Activated T-cell treated with anti-CD3 and anti-CD28 coated beads for 1 hour (primary cell): ENCODE results near the gene HES4.
"Not testable (repeated sequence)": the region's sequence is repeated elsewhere in the genome, so short reads cannot be mapped to it uniquely, and the experiment has no call there.

Source experiments
- DNase-seq: peaks from one replicate; pipeline ENCODE4 v3.0.0-alpha.2; 2020; ENCODE audit warnings: low read depth

The HES4 gene

DNA sequence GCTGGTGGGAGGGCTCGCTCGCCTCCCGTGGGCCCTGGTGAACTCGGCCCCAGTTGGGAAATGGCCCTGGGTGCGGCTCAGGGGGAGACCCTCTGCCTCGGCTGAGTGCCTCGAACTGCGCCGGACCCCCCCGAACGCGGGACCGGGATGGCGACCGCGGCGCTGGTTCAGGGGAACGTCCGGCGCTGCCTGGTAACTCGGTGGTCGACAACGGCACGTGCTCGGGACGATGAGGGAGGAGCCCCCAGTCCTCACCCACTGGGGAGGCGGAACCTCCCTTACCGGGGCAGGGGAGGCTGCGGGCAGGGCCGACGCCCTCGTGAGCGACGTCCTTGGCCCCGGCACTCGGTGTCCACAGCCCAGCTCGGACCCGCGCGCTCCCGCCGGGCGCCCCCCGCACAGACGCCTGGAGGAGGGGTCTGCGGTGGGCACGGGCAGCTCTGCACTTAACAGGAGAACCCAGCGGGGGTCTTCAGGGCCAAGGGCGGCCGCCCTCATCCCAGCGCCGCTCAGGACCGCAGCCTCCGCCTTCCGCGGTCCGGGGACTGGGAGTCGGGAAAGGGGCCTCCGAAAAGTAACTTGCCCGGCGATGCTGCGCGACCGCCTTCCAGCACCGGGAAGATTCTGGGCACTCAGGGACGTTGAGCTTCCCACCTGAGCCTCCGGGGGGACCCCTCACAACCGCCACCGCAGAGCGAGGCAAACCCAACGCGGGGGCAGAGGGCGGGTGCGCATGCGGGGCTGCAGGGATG, 1.7 kb downstream of the HES4 start:
- no peak for DNase-seq

DNA sequence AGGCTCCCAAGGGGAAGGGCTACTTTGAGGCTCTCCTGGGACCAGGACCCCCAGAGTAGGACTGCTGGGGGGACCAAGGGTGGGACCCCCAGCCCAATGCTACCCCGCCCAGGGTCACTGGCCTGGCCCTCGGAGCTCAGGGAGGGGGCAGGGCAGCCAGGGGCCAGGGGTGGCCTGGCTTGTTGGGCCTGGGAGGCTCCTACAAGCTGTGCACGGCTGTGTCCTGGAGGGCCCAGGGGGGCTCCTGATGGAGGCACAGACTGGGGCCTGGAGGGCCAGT, 2.2 kb downstream of the HES4 start:
- no peak for DNase-seq

DNA sequence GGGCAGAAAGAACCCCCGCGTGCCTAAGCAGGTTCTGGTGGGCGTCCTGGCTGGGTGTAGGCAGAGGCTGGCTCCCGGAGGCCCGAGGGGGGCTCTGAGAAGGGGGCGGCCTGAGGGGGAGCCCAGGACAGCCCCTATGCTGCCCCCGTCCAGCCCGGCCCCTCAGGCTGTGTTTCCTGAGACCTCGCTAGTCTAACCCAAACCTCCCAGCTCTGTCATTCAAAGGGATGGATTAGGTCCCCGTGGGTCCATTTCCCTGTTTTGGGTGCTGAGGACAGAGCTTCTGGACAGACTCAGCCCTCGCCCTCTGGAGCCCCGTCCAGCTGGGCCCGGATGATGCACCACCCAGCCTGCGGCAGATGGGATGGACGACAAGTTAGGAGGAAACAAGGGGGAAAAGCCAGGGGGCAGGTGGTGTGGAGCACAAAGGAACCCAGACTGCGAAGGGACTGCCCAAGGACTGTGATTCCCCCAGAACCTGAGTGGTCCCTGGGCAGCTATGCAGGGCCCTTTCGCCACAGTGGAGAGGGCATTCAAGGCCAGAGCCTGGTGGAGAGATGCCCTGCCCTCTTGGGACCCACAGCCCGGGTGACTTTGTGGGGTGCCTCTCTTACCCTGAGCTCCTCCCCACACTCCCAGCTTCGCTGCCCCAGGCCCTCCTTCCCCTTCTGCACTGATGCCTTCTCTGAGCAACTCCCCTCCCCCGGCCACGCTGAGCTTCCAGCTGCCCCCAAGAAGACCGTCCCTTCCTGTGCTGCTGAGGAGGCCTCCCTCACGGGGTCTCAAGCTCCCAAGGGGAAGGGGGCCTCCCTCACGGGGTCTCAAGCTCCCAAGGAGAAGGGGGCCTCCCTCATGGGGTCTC, 2.8 kb downstream of the HES4 start:
- DNase-seq = no peak

DNA sequence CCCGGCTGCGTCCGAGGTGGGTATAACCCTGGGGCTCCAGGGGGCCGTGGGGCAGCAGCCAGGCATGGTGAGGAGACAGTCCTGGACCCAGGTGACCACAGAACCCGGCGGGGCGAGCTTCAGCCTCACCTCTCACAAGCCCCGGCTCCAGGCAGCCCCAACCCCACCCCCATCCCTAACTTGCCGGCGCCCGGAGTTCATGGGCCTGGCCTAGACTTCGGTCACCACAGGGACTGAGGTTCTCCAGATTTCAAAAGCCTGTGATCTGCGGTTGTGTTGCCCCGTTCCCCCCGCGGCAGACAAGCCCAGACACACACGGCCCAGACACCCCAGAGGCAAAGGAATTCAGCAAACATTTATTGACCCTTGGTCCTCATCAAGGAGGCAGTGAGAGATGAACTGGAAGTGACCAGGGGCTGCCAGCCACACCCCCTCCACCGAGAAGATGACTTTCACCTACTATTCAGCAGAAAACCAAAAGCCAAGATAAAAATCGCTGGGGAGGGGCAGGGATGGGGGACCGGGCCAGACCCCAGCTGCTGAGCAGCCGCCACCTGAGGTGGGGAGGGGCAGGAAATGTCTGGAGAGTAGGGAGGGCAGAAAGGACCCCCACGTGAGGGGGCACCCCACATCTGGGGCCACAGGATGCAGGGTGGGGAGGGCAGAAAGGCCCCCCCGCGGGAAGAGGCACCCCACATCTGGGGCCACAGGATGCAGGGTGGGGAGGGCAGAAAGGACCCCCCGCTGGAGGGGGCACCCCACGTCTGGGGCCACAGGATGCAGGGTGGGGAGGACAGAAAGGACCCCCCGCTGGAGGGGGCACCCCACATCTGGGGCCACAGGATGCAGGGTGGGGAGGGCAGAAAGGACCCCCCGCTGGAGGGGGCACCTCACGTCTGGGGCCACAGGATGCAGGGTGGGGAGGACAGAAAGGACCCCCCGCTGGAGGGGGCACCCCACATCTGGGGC, 3.9 kb downstream of the HES4 start:
- DNase-seq = no peak

DNA sequence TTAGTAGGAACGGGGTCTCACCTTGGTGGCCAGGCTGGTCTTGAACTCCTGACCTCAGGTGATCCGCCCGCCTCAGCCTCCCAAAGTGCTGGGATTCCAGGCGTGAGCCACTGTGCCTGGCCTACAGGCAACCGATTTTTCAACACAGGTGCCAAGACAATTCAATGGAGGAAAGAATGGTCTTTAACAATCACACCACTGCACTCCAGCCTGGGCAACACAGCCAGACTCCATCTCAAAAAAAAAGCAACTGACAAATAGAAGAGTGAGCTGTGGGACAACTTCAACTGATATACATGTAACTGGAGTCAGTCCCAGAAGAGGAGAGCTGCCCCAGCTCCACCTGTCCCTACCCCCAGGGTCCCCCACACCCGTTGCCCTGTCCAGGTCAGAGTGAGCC, 5.4 kb downstream of the HES4 start:
- DNase-seq = not testable (repeated sequence)

DNA sequence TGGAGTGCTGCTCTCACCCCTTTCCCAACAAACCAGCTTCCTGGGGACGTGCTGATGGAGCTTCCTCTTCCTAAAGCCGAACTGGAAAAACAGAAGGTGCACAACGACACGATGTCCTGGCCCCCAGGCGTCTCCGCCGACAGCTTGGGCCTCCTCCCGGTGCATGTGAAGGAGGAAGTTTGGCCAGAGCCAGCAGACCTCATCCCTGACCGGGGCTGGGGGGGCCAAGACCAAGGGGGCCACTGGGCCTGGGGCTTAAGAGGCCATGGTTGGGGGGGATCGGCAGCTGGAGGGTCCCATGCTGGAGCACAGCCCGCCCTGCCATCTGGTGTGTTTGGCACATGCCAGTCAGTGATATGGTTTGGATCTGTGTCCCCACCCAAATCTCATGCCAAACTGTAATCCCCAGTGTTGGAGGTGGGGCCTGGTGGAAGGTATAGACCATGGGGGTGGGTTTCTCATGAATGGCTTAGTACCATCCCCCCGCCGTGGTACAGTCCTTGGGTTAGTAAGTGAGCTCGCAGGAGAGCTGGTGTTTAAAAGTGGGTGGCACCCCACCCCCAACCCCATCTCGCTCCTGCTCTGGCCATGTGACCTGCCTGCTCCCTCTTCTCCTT, 6.4 kb downstream of the HES4 start:
- DNase-seq = no peak

DNA sequence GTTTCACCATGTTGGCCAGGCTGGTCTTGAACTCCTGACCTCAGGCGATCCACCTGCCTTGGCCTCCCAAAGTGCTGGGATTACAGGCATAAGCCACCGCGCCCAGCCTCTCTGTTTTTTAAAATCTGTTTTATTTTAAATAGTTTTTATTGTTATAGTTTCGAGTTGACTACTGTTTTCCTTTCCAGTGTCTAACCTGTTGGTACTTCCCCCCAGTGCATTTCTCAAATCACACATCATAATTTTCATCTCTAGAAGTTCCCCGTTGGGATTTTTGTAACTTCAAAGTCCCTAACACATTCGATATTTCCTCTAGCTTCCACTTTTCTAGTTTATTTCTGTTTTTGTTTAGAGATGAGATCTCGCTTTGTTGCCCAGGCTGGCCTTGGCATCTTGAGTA, 7.5 kb downstream of the HES4 start:
- no peak for DNase-seq

DNA sequence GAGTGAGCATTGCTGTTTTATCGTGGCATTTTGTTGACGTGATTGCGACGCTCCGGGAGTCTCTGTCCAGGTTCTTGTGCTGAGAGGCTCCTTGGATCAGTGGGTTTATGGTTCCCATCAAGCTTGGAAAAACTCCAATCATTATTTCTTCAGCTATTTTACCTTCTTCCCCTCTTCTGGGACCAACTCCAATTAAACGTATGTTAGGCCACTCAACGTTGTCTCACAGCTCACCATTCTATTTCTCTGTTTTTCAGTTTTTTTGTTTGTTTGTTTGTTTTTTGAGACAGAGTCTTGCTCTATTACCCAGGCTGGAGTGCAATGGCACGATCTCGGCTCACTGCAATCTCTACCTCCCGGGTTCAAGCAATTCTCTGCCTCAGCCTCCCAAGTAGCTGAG, 8.0 kb downstream of the HES4 start:
- no peak for DNase-seq

DNA sequence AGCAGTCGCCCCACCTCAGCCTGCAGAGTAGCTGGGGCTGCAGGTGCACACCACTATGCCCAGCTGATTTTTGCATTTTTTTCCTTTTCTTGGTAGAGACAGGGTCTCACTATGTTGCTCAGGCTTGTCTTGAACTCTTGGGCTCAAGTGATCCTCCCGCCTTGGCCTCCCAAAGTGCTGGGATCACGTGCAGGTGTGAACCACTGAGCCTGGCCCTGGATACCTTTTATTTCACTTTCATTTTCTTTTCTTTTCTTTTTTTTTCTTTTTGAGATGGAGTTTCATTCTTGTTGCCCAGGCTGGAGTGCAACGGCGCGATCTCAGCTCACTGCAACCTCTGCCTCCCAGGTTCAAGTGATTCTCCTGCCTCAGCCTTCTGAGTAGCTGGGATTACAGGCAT, 8.6 kb downstream of the HES4 start:
- not testable (repeated sequence) for DNase-seq

DNA sequence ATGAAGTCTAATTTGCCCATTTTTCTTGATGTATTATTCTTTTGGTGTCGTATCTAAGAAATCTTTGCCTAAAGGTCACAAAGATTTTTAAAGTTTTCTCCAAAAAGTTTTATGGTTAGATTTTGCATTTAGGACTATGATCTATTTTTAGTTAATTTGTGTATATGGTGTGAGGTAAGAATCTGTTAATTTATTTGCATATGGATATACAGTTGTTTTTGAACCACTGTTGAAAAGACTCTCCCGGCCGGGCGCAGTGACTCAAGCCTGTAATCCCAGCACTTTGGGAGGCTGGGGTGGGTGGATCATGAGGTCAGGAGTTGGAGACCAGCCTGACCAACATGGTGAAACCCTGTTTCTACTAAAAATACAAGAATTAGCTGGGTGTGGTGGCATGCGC, 11.8 kb downstream of the HES4 start:
- not testable (repeated sequence) for DNase-seq

DNA sequence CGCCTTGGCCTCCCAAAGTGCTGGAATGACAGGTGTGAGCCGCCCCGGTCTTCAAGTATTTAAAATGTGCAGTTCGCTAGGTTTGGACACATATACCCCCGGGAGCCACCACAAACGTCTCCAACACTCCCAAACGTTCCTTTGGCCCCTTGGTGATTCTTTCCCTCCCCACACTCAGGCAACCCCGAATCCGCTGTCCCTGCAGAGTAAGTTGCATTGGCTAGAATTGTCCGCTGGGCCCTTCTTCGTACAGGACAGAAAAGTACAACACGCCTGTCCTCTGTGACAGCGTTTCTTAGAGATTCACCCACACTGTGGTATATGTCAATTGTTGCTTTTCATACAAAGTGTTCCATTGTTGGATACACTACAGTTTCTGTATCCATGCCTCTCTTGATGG, 14.8 kb downstream of the HES4 start:
- no peak for DNase-seq

DNA sequence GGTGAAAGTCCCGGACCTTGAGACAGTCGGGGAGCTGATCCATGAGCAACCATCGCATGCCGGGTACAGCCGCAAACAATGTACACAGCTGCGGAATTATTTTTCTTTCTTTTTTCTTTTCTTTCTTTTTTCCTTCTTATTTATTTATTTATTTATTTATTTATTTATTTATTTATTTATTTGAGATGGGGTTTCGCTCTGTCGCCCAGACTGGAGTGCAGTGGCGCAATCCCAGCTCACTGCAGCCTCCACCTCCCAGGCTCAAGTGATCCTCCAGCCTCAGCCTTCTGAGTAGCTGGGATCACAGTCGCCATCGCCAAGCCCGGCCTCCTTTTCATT, 15.5 kb downstream of the HES4 start:
- no peak for DNase-seq

DNA sequence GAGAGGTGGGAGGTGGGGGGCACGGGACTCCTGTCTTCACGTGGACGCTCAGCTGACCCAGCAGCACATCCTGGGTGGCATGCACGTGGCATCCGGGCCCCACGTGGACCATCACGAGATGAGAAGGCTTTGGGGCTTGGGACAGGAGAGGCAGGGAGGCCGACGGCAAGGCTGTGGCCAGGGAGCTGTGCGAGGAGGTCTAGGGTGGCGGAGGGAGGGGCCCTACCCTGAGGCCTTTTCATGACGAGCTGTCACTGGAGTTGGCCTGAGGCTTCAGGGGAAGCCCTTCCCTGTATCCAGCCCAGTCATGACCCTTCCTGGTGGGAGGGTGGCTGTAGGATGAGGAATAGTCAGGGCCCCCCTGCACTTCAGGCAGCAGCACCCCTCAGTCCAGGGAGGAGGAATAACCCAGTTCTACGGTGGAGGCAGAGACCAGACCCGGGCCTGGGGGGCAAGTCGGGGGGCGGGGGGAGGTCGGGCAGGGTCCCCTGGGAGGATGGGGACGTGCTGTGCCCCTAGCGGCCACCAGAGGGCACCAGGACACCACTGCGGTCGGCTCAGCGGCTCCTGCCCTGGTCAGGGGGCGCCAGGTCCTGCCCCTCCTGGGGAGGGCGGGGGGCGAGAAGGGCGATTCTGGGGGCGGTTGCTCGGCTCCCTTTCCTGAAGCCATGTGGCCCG, 16.0 kb downstream of the HES4 start:
- DNase-seq = peak; percentile 52

DNA sequence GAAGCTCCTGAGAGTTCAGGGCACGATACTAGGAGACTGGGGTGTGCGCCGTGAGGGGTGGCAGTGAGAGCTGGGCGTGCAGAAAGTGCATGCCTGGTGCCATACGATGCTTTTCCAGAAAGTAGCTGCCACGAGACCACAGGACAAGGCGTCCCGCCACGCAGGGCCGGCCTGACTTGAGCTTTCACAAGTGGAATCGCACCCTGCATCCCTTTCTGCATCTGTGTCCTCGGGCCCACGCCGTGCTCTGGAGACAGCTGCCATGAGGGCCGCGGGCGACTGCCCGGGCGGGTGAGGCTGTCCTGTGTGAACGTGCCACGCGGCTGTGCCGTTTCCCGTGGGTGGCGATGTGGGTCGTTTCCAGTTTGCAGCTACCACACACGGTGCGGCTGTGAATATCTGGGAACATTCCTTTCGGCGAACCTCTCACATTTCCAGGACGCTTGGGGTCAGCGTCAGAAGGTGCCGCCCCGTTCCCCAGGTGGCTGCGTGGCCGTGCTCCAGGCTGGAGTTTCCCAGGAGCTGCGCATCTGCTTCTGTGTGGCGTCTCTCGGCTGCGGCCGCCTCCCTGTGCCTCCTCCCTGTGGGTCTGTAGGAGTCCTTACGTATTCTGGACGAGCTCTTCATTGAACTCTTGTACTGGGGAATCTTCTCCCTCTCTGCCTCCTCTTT, 17.0 kb downstream of the HES4 start:
- DNase-seq = no peak

DNA sequence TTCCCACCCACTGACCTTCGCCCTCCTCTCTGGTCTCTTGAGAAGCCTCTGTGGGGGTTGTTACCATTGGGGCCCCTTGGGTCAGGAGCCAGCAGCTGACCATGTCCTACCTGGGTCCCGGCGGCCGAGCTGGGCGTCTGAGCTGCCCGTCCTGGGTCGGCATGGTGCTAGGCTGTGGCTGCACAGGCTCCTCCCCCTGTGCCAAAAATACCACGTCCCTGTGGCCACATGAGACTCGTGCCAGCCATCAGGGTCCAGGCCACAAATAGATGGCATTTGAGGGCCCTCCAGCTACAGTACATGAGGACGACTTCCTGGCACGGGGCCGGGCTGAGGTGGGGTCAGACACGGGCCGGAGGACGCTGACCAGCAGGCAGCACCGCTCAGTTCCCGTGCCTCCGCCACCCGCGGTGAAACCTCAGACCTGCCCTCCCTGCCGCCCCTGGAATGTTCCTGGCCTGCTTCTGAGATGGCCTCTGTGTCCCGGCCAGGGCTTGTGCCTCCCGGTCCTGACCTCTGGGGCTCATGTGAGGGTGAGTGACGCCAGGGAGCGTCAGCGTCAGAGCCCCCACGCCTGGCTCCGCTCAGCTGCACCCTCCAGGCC, 17.8 kb downstream of the HES4 start, which contains the start of gene PERM1:
PERM1 (minus strand) TSS at position 139 of the 604 bp plus-strand sequence. CDS start 1,064 bp downstream, outside the sequence.
- no peak for DNase-seq

DNA sequence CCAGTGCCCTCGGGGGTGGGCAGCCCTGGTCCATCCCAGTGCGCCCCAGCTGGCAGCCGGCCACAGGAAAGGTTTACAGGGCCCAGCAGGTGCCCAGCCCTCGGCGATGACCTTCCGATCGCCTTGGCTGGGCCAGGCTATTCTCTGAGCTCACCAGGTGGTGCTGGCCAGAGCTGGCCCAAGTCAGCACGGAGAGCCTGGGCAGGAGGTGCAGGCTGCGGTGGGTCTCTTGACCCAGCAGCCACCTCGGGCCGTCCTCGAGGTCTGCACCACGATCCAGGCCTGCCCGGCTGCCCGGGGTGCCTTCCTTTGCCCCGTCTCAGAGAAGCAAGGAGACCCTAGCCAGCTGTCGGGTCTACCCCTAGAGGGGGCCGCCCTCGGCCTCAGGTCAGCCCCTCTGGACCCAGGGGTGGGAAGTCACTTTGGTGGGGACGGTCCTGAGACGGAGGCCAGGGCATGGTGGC, 18.4 kb downstream of the HES4 start:
- DNase-seq = no peak

DNA sequence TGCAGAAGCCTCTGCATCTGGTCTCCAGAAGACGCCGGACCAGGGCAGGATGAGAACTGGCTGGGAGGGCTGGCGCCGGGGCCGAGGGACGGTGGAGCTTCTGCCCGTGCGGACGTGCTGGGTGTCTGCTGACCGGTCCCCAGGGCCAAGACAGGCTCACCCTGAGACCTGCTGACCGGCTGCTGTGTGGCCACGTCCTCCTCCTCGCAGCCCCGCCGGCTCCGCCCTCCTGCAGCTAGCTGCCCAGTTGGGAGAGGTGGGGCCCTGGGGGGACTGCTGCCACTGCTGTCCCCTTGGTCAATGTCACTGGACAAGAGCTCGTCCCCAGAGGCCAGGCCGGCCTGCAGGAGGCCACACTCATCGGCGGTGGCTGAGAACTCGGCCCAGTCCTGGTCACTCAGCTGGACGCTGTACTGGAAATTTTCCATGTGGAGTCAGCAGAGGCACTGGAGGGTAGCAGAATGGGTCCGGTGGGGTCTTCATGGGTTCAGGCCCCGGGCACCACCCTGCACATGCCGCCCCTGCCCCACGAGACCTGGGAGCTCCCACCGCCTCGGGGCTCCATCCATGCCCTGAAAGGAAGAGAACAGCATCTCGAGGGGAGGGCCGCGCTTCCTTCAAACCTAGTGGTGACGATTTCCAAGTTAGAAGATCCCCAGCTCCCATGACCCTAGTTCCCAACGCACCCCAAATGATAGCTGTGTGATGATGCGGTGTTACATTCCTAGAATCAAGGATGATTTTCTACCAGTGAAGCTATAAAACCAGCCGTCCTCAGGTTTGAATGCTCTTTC, 19.1 kb downstream of the HES4 start:
- DNase-seq = no peak

DNA sequence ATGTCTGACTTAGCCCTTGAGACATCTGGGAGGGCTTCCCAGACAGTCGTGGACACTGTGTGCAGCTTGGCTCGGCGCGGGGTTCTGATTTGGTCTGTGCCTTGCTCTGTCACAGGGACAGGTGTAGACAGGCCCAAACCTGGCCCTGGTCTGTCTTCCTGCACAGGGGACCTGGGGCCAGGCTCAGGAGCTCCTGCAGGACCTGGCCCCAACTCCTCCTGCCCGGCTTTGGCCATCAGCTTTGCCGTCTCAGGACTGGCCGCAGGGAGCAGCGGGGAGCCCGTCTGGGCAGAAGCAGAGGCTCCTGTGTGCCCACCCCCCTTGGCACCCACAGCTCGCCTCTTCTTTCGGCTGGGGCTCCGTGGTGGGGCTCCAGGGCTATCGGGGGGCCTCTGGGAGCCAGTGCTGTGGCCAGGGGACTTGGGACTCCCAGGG, 19.7 kb downstream of the HES4 start:
- no peak for DNase-seq

DNA sequence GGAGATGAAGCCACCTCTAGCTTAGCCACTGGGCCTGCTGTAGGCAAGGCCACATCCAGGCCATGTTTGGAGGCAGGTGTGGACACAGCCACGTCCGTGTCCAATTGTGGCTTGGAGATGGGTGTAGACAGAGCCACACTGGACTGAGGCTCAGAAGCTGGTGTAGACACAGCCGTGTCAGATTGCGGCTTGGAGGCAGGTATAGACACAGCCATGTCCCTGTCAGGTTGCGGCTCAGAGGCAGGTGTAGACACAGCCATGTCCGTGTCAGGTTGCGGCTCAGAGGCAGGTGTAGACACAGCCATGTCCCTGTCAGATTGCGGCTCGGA, 20.2 kb downstream of the HES4 start:
- DNase-seq = no peak
